GM12891 (cell line): ENCODE data around the gene PAPOLG.

Source experiments
- POLR2A ChIP-seq: IDR thresholded peaks from 2 replicates; pipeline ENCODE4 v1.6.1; 2011; ENCODE audit warnings: low read depth, low read length, control low read depth
- POLR2AphosphoS5 ChIP-seq: IDR thresholded peaks from 2 replicates; pipeline ENCODE4 v1.6.1; 2011; ENCODE audit warnings: low read depth, low read length, control low read depth
- SPI1 ChIP-seq: IDR thresholded peaks from 2 replicates; pipeline ENCODE4 v1.6.1; 2011; ENCODE audit warnings: low read depth, low read length, control low read depth
- TAF1 ChIP-seq: IDR thresholded peaks from 2 replicates; pipeline ENCODE4 v1.6.1; 2011; ENCODE audit warnings: low read depth, low read length, control low read depth

DNA sequence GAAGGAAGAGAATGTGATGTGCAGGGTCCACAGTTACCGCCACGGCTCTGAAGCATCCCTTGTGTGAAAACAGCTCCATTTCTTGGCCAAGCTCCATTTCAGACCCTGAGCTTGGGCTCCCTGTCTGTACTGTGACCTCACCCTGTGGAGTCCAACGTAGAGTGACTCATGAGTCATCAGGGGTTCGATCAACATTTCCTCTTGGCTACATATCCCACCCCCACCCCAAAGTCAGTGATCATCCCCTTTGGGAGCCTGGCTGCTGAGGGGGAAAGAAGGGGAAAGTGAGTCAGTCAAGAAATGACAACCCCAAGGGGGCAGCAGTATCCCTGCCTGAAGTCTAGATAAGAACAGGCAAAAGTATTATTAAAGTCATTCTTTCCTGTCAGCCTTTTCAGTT lies 62.2 kb downstream of the PAPOLG start:
- TF ChIP-seq POLR2A (no peak), POLR2AphosphoS5 (no peak), SPI1 (no peak), TAF1 (no peak)
